NCI-H2196 (cell line): Measurements from ENCODE around the gene CBX7.

Experiments
- DNase-seq: peaks from one replicate; lab custom pipeline; 2025; ENCODE audit not compliant: unreplicated experiment; lab: John Stamatoyannopoulos, UW

The CBX7 gene

GRCh38 chr22:39152511-39153219, at the start of gene CBX7:
CBX7 (minus strand) TSS chr22:39152680; CDS start chr22:39152444, 236 bp downstream.
- DNase-seq, result peak; percentile 90

GRCh38 chr22:39197578-39197977, 45.1 kb upstream of the CBX7 start:
- DNase-seq, result no peak

GRCh38 chr22:39194098-39194497, 41.6 kb upstream of the CBX7 start:
- no peak for DNase-seq

GRCh38 chr22:39188809-39189208, 36.3 kb upstream of the CBX7 start:
- no peak for DNase-seq

- DNase-seq, result no peak
Measured at GRCh38 chr22:39185601-39186012, 33.1 kb upstream of the CBX7 start.

- DNase-seq, result no peak
Measured at GRCh38 chr22:39184586-39185577, 32.4 kb upstream of the CBX7 start.

- no peak for DNase-seq
Measured at GRCh38 chr22:39183991-39184585, 31.6 kb upstream of the CBX7 start.

- DNase-seq, result no peak
Measured at GRCh38 chr22:39182478-39183030, 30.1 kb upstream of the CBX7 start.

- no peak for DNase-seq
Measured at GRCh38 chr22:39181778-39182177, 29.3 kb upstream of the CBX7 start.

GRCh38 chr22:39181356-39181755, 28.9 kb upstream of the CBX7 start:
- DNase-seq, result no peak

- no peak for DNase-seq
Measured at GRCh38 chr22:39179841-39180335, 27.4 kb upstream of the CBX7 start.

GRCh38 chr22:39179401-39179827, 26.9 kb upstream of the CBX7 start:
- no peak for DNase-seq

GRCh38 chr22:39178206-39179111, 26.0 kb upstream of the CBX7 start:
- DNase-seq, result no peak

GRCh38 chr22:39177791-39178190, 25.3 kb upstream of the CBX7 start:
- DNase-seq, result no peak

GRCh38 chr22:39177456-39177775, 24.9 kb upstream of the CBX7 start:
- no peak for DNase-seq

GRCh38 chr22:39176714-39177455, 24.4 kb upstream of the CBX7 start:
- no peak for DNase-seq

GRCh38 chr22:39176143-39176713, 23.7 kb upstream of the CBX7 start:
- no peak for DNase-seq

GRCh38 chr22:39175353-39176142, 23.1 kb upstream of the CBX7 start:
- DNase-seq, result no peak
